ENCODE measurements around the gene SPTSSB. TPM values are rescaled to one million over a fixed set of nuclear protein-coding genes. Genes with fewer than 3 reads are reported as not detected.

SPTSSB gene
- total RNA-seq, 4 donors from 2014 or later = 91.6 to 175 (median 109) TPM

- intact Hi-C loops (cut with DNase I; ENCODE audit: low total_unique reads) = no loop called here
- no peak for DNase-seq (ENCODE audit: low spot score in 2 of 2)
- TF ChIP-seq CTCF (IDR thresholded peaks at IDR 0.05) (no peak), POLR2A (IDR thresholded peaks at IDR 0.05) (no peak)
- H3K4me3 ChIP-seq (ENCODE audit: low read depth, poor library complexity, severe bottlenecking) = no peak overlapping the region
- 29 to 45% methylated on average over 1 of the region's 1 CpG for WGBS, 2 donors
Measured at GRCh38 chr3:161406594-161407555, 35.6 kb upstream of the SPTSSB start.

- TF ChIP-seq POLR2A (IDR thresholded peaks at IDR 0.05) (no peak), CTCF (IDR thresholded peaks at IDR 0.05) (no peak)
- no peak for DNase-seq (ENCODE audit: low spot score in 2 of 2)
- no peak overlapping the region for H3K4me3 ChIP-seq (ENCODE audit: low read depth, poor library complexity, severe bottlenecking)
- intact Hi-C loops (cut with DNase I; ENCODE audit: low total_unique reads) = no loop called here
- WGBS, 2 donors = 82 to 89% methylated on average over 4 of the region's 4 CpGs
Measured at GRCh38 chr3:161405836-161406235, 34.5 kb upstream of the SPTSSB start.

DNA sequence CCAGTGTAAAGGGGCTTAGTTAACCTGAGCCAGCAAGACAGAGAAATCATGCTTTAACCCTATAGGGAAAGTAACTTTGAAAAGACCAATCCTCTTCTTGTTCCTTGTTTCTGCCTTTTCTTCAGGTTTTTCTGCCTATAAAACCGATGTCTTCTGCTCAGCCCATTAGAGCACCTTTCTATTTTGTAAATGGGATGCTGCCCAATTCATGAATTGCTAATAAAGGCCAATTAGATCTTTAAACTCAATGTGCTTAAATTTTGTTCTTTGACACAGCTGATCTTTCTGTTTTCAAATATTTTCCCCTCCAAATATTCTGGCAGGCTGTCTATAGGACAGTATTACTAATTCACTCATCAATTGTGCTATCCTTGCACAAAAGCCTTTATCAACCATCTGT, 33.8 kb upstream of the SPTSSB start:
- H3K4me3 ChIP-seq (ENCODE audit: low read depth, poor library complexity, severe bottlenecking) = no peak overlapping the region
- DNase-seq (ENCODE audit: low spot score in 2 of 2) = no peak
- intact Hi-C loops (cut with DNase I; ENCODE audit: low total_unique reads) = no loop called here
- WGBS, 2 donors = 97 to 98% methylated on average over 1 of the region's 1 CpG
- TF ChIP-seq POLR2A (IDR thresholded peaks at IDR 0.05) (no peak), CTCF (IDR thresholded peaks at IDR 0.05) (no peak)

- TF ChIP-seq POLR2A (IDR thresholded peaks at IDR 0.05) (no peak), CTCF (IDR thresholded peaks at IDR 0.05) (no peak)
- no peak overlapping the region for H3K4me3 ChIP-seq (ENCODE audit: low read depth, poor library complexity, severe bottlenecking)
- no peak for DNase-seq (ENCODE audit: low spot score in 2 of 2)
- intact Hi-C loops (cut with DNase I; ENCODE audit: low total_unique reads) = no loop called here
Measured at GRCh38 chr3:161403251-161403650, 31.9 kb upstream of the SPTSSB start.

- 40 to 71% methylated on average over 2 of the region's 2 CpGs for WGBS, 2 donors
- TF ChIP-seq POLR2A (IDR thresholded peaks at IDR 0.05) (no peak), CTCF (IDR thresholded peaks at IDR 0.05) (no peak)
- intact Hi-C loops (cut with DNase I; ENCODE audit: low total_unique reads) = no loop called here
- H3K4me3 ChIP-seq (ENCODE audit: low read depth, poor library complexity, severe bottlenecking) = no peak overlapping the region
- no peak for DNase-seq (ENCODE audit: low spot score in 2 of 2)
Measured at GRCh38 chr3:161401389-161401788, 30.1 kb upstream of the SPTSSB start.

Data from lower leg skin (tissue), 4 donors.